Activated CD4-positive, CD25-positive, alpha-beta regulatory T cell treated with anti-CD3 and anti-CD28 coated beads, Interleukin-2, amount 50 U/mL, for 72 hours (primary cell): ENCODE data around the gene KIAA1671.

Experiments used
- DNase-seq: peaks from one replicate; pipeline ENCODE4 v3.0.0; 2021

Gene KIAA1671

GRCh38 chr22:25018009-25018408, 65.5 kb downstream of the KIAA1671 start:
- no peak for DNase-seq

- no peak for DNase-seq
Observed at GRCh38 chr22:25019427-25020184, 67.1 kb downstream of the KIAA1671 start.

GRCh38 chr22:25021409-25021808, 68.9 kb downstream of the KIAA1671 start:
- no peak for DNase-seq

GRCh38 chr22:25021976-25022711, 69.6 kb downstream of the KIAA1671 start:
- DNase-seq: no peak

GRCh38 chr22:25023879-25024278, 71.4 kb downstream of the KIAA1671 start:
- no peak for DNase-seq

- no peak for DNase-seq
Observed at GRCh38 chr22:25024895-25025294, 72.4 kb downstream of the KIAA1671 start.

- DNase-seq: no peak
Observed at GRCh38 chr22:25025491-25026400, 73.2 kb downstream of the KIAA1671 start.

- DNase-seq: no peak
Observed at GRCh38 chr22:25027043-25027906, 74.8 kb downstream of the KIAA1671 start.

- no peak for DNase-seq
Observed at GRCh38 chr22:25027959-25028840, 75.7 kb downstream of the KIAA1671 start.

GRCh38 chr22:25028841-25029141, 76.3 kb downstream of the KIAA1671 start:
- no peak for DNase-seq

- no peak for DNase-seq
Observed at GRCh38 chr22:25029181-25029580, 76.7 kb downstream of the KIAA1671 start.

GRCh38 chr22:25030636-25031035, 78.1 kb downstream of the KIAA1671 start:
- DNase-seq: no peak

- DNase-seq: no peak
Observed at GRCh38 chr22:25032066-25032465, 79.5 kb downstream of the KIAA1671 start.

GRCh38 chr22:25035715-25036114, 83.2 kb downstream of the KIAA1671 start:
- DNase-seq: no peak

GRCh38 chr22:25038239-25038638, 85.7 kb downstream of the KIAA1671 start:
- DNase-seq: no peak

- no peak for DNase-seq
Observed at GRCh38 chr22:25038771-25039170, 86.3 kb downstream of the KIAA1671 start.

- no peak for DNase-seq
Observed at GRCh38 chr22:25039255-25039654, 86.7 kb downstream of the KIAA1671 start.

GRCh38 chr22:25039754-25040153, 87.2 kb downstream of the KIAA1671 start:
- DNase-seq: no peak

- no peak for DNase-seq
Observed at GRCh38 chr22:25045159-25045558, 92.6 kb downstream of the KIAA1671 start.

GRCh38 chr22:25048071-25048470, 95.6 kb downstream of the KIAA1671 start:
- DNase-seq: no peak
